ENCODE data around the gene SEC11A.

- TF ChIP-seq CTCF (IDR thresholded peaks at IDR 0.05) (no peak), POLR2A (IDR thresholded peaks at IDR 0.05) (no peak)
Observed at GRCh38 chr15:84654689-84655453, 61.1 kb downstream of the SEC11A start.

All from lower leg skin (tissue), 3 donors.